Erythroblast (primary cell): ENCODE measurements around the gene EPHA7.

Source experiments
- DNase-seq, 2 experiments: peaks; one replicate each; lab custom pipeline; 2025; lab: John Stamatoyannopoulos, UW
- GATA1 ChIP-seq: IDR thresholded peaks from 2 replicates; pipeline ENCODE4 v1.6.1; 2011; ENCODE audit warnings: low read depth, mild to moderate bottlenecking, control low read depth, low read length, moderate library complexity
- POLR2A ChIP-seq: IDR thresholded peaks from 2 replicates; pipeline ENCODE4 v1.6.1; 2011; ENCODE audit warnings: mild to moderate bottlenecking, low read length

The EPHA7 gene

DNA sequence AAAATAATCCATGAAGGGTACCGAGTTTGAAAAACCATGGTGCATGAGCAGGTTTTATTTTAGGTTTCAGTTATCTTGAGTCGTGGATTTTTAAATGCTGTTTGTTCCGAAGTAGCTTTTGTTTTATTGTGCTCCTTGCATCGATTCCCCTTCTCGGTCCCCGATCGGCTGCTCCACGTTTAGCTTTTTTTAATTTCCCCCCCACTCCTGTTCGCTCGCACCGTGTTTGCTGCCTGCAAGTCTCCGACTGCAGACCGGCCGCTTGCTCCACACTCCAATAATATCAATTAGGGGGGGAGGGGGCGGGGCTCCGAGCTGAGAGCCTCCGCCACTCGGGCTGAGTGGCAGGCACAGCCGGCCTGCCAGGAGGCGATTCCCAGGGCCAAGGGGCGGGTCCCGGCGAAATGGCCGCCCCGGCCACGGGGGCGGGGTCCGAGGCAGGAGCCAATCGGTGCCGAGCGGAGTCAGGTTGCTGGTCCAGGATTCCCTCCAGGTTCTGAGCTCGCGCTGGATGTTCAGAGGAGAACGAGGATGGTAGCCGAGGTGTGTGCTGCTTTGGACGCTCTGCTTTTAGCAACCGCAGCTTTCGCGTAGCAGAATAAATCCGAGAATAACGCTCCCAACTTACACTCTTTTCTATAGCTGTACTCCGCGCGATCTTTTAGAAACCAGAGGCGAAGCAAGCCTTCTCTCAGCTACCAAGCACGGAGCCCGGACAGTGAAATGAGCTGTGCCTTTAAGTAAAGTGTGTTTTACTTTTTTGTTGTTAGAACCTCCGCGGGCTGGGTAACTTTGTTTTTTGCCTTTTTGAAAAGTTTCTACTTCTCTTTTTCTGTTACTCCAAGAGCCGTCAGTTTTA lies at the start of gene EPHA7:
Gene EPHA7, minus strand, starts transcription at position 256 of the 859 bp plus-strand sequence. Its CDS starts 218 bp downstream, at position 38.
- no peak for TF ChIP-seq GATA1
- TF ChIP-seq POLR2A = no peak
- DNase-seq = peak; percentile 65 to 66

DNA sequence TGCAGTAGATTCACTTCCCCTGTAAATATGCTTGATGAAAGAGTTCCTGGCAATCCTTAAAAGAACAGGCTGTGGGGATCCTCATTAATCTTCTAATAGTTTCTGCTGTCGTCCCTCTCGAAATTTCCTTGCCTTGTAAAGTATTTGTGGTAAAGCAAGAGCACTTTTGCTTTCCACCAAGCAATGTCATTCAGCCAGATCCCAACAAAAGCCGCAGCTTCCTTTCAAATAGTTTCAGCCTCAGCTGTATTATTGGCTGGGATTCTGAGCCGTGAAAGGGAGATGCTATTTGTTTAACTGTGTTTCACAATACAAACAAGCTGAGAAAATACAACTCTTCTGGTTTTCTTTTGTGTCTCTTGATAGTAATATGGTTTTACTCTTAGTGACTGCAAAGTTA lies 48.9 kb upstream of the EPHA7 start:
- DNase-seq = no peak
- TF ChIP-seq GATA1 (no peak), POLR2A (no peak)

DNA sequence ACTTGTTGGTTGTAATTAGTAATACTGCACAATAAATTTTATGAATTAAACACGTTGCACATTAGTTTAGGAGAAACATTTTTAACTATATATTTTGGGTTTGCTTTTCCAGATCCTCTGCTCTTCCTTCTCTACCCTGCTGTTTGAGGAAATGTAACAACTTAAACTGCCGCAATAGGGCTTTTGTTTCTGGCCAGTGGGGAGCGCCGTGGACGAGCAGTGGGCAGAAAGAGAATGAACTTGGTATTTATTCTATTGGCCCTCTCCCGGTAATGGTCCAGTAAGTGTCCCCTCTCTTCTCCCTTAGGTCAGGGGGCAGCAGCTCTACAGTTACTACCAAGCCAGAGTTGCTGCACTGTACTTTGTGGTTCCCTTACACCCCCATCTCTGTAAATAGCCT lies 35.2 kb upstream of the EPHA7 start:
- no peak for DNase-seq
- TF ChIP-seq POLR2A = no peak
- TF ChIP-seq GATA1 = no peak

- DNase-seq = no peak
Measured at GRCh38 chr6:93453956-93454355, 34.6 kb upstream of the EPHA7 start.

GRCh38 chr6:93447874-93448273 lies 28.5 kb upstream of the EPHA7 start:
- TF ChIP-seq POLR2A = no peak
- TF ChIP-seq GATA1 = no peak
- DNase-seq = no peak

More at GRCh38 chr6:93453956-93454355, 34.6 kb upstream of the EPHA7 start:
- TF ChIP-seq POLR2A (no peak), GATA1 (no peak)

DNA sequence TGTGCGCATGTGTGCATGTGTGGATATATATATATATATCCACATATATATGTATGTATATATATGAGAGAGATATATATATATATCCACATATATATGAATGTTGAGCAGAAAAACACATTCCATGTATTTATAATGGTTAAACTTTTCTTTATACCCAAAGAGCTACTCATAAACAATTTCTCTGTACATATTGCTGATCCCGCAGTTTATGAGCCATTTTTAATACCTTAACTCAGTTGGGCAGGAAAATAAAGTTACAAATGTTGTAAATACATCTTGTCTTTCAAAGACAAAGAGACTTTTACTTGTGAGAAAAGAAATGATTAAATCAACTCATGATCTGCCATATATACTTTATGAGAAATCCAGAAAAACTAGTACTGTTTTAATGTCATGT lies 18.1 kb upstream of the EPHA7 start:
- DNase-seq = no peak
- TF ChIP-seq POLR2A = no peak
- no peak for TF ChIP-seq GATA1

DNA sequence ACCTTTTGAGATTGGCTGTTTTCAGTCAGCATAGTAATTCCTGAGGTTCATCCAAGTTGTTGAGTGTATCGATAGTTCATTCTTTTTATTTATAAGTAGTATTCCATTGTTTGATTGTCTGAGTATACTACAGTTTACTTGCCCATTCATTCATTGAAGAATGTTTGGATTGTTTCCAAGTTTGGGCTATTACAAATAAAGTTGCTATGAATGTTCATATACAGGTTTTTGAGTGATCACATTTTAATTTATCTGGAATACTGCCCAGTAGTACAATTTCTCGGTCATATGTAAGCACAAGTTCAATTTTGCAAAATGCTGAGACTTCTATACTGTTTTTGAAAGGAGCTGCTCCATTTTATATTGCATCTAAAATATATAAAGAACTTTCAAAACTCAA lies 14.2 kb upstream of the EPHA7 start:
- no peak for TF ChIP-seq GATA1
- TF ChIP-seq POLR2A = no peak
- no peak for DNase-seq

- DNase-seq = peak in 1 of 2 experiments; percentile 2
- no peak for TF ChIP-seq POLR2A
- TF ChIP-seq GATA1 = no peak
Measured at GRCh38 chr6:93424303-93425064, 5.1 kb upstream of the EPHA7 start.

GRCh38 chr6:93423542-93423941 lies 4.2 kb upstream of the EPHA7 start:
- DNase-seq = peak; percentile 35 to 51
- TF ChIP-seq GATA1 (no peak), POLR2A (no peak)

GRCh38 chr6:93420163-93420795 lies 920 bp upstream of the EPHA7 start:
- DNase-seq = no peak
- TF ChIP-seq GATA1 (no peak), POLR2A (no peak)

- TF ChIP-seq POLR2A = no peak
- TF ChIP-seq GATA1 = no peak
Measured at GRCh38 chr6:93418408-93419303, 703 bp downstream of the EPHA7 start.

GRCh38 chr6:93418033-93418407 lies 1.3 kb downstream of the EPHA7 start:
- TF ChIP-seq GATA1 (no peak), POLR2A (no peak)
- no peak for DNase-seq

More at GRCh38 chr6:93418408-93419303, 703 bp downstream of the EPHA7 start:
- peak in 1 of 2 experiments; percentile 2 for DNase-seq

GRCh38 chr6:93417421-93418013 lies 1.8 kb downstream of the EPHA7 start:
- DNase-seq = no peak
- no peak for TF ChIP-seq POLR2A
- no peak for TF ChIP-seq GATA1
